ENCODE results near the gene ANGPTL7. TPM values are rescaled to one million over a fixed set of nuclear protein-coding genes. Genes with fewer than 3 reads are reported as not detected.

ANGPTL7 gene
- total and polyA plus RNA-seq, 10 of the 15 experiments (the other 5 are each of a cell fraction or from before 2014, with no cell fraction given) = 0.09 TPM; not detected in 9

GRCh38 chr1:11204396-11205190 lies 15.4 kb downstream of the ANGPTL7 start (continued):
- TF ChIP-seq SKIL (IDR thresholded peaks at IDR 0.05; ENCODE audit: low read depth, poor library complexity, severe bottlenecking) = no peak
- no peak for TF ChIP-seq CREB1 (IDR thresholded peaks at IDR 0.05; ENCODE audit: low read depth)
- no peak for TF ChIP-seq TCF7 (IDR thresholded peaks at IDR 0.05; ENCODE audit: borderline replicate concordance)
- TF ChIP-seq JUNB (IDR thresholded peaks at IDR 0.05) = no peak
- TF ChIP-seq PKNOX1 (IDR thresholded peaks at IDR 0.05) = no peak
- TF ChIP-seq MEF2A (IDR thresholded peaks at IDR 0.05; ENCODE audit: insufficient read depth, low read depth, low read length) = no peak

GRCh38 chr1:11207898-11208611 lies 18.9 kb downstream of the ANGPTL7 start:
- ATAC-seq = no peak
- CTCF ChIA-PET = interaction anchor here (0.6 to 3.3 kb wide), 2 partner anchors 20 to 170 kb away, joined by 4 to 17 read pairs; no protein-coding TSS in a partner anchor

More at GRCh38 chr1:11207898-11208611, 18.9 kb downstream of the ANGPTL7 start:
- Histone ChIP-seq H3K27ac (ENCODE audit: control insufficient read depth, insufficient read depth) (no peak overlapping the region), H2AFZ (ENCODE audit: control insufficient read depth, low read depth, low read length) (no peak overlapping the region), H3K79me2 (ENCODE audit: control insufficient read depth, insufficient read depth, low read length) (no peaks in the 10 kb centered on the region), H3K9me3 (replicated peaks; ENCODE audit: control insufficient read depth, insufficient read depth, low read length) (no peaks in the 10 kb centered on the region), H3K4me3 (no peak overlapping the region), H3K4me2 (ENCODE audit: control insufficient read depth, insufficient read depth) (no peak overlapping the region), H3K27me3 (replicated peaks in 1 of 2; ENCODE audit: control insufficient read depth in 2 of 2, insufficient read depth in 2 of 2, low read length in 1 of 2) (no peaks in the 10 kb centered on the region), H4K20me1 (ENCODE audit: control insufficient read depth, insufficient read depth) (no peaks in the 10 kb centered on the region), H3K36me3 (ENCODE audit: control insufficient read depth in 2 of 2, insufficient read depth in 2 of 2, low read length in 1 of 2) (peaks cover 16 to 45% of the 10 kb centered on the region in 2 experiments), H3K9ac (ENCODE audit: control insufficient read depth, insufficient read depth, low read length) (no peak overlapping the region), H3K4me1 (ENCODE audit: control insufficient read depth, insufficient read depth, low read length) (no peaks in the 10 kb centered on the region)
- ChIA-PET RAD21 (ENCODE audit: unreplicated experiment) (no interaction called here), POLR2A (no interaction called here), SMC1A (ENCODE audit: uncharacterized antibody, unreplicated experiment) (no interaction called here)
- no peak for TF ChIP-seq ZNF622 (IDR thresholded peaks at IDR 0.05)
- no peak for TF ChIP-seq PAX8 (IDR thresholded peaks at IDR 0.05)
- no peak for TF ChIP-seq ZBED1 (IDR thresholded peaks at IDR 0.05; ENCODE audit: borderline replicate concordance)
- no peak for TF ChIP-seq BACH1 (IDR thresholded peaks at IDR 0.05; ENCODE audit: borderline replicate concordance)
- TF ChIP-seq EED (IDR thresholded peaks at IDR 0.05; ENCODE audit: low read depth) = no peak
- no TSS peak for BruUV-seq (replicated peaks)
- intact Hi-C loops (cut with micrococcal nuclease; ENCODE audit: unreplicated experiment) = no loop called here
- DNase-seq (ENCODE audit: low read depth, low spot score) (no peak), FAIRE-seq (no peak)
- WGBS (ENCODE audit: insufficient coverage, insufficient replicate concordance, low lambda C conversion rate, missing lambda C conversion rate) = 92% methylated on average over 6 of the region's 6 CpGs
- in situ Hi-C loops (cut with MboI) = no loop called here

All from GM12878 (cell line).